C4-2B (cell line): ENCODE results near the gene PRX.

ENCODE experiments used
- CTCF ChIP-seq: fragments of 450-650 bp; conservative IDR thresholded peaks from 2 replicates; pipeline ENCODE4 v1.5.1; 2017; ENCODE audit warnings: mild to moderate bottlenecking
- ZFX ChIP-seq: fragments of 450-650 bp; IDR thresholded peaks from 2 replicates; pipeline ENCODE4 v1.6.1; 2017

GRCh38 chr19:40442328-40443130, 29.4 kb upstream of the PRX start:
- TF ChIP-seq CTCF (no peak), ZFX (no peak)
